Measurements from ENCODE around the gene PLB1. TPM values are rescaled to one million over a fixed set of nuclear protein-coding genes. Genes with fewer than 3 reads are reported as not detected.
A peak's percentile ranks its signal among the peaks of the same experiment; 100 is the strongest.

Gene PLB1
- polyA plus RNA-seq, 4 donors: 0.70 to 3.9 (median 1.5) TPM

DNA sequence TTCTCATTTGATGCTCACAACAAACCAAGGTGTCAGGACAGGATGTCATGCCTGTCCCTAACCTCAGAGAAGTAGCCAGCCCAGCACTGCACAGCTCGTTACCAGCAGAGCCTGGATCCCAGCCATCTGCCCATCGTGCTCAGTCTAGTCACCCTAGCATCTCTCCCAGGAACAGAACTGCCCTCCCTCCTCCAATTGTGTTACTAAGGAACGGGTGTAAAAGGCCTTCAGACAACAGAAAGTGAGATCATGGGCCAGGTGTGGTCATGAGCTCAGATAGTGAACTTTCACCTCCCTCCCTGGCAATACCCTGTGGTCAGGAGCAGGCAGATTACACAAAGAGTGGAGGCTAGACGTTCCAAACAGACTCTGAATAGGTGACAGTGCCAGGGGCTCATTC is 144.0 kb downstream of the PLB1 start:
- no peak for DNase-seq (ENCODE audit: low read depth in 4 of 4, low spot score in 3 of 4)

DNA sequence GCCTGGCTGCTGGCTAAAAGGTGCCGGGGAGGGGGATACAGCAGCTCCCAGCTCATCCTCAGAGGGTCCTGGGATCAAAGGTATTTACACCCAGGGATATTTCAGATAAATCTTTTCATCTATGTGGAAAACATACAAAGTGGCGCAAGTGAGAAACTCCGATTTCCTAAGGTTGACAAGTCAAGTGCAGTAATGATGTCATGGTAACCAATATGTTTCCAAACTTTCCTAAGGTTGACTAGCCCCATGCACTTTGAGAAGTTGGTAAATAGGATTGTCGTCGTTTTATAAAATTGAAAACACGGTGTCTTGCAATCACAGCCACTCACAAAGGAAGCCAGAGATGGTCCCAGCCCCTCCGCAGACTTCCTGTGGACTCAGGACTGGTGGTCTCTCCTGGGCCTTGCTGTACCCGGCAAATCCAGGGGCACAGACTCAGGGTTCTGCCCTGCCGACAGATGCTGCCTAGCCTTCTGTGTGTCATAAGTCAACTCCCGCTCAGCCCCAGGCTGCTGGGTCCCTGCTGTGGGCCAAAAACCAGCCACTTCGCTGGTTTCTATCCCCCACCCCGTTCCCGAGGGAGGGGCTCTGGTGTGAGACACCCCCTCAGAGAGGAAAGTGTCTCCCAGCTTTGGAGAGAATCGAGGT is 144.5 kb downstream of the PLB1 start:
- DNase-seq (ENCODE audit: low read depth in 4 of 4, low spot score in 3 of 4): no peak

DNA sequence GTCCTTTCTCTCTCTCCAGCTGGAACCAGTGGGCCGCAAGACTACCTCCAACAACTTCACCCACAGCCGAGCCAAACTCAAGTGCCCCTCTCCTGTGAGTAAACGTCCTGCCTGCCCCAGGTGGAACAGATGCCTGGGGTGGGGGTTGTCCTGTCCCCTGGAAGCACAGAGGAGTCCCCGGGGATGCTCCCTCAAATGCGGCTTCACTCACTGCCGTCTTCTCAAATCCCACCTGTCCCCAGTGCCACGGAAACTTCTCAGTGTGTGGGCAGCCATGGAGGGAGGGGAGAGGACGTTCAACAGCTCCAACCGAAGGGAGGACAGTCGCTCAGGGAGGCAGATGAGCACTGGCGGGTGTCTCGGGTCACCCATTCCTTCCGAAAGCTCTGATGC is 145.0 kb downstream of the PLB1 start:
- DNase-seq (ENCODE audit: low read depth in 4 of 4, low spot score in 3 of 4): no peak

DNA sequence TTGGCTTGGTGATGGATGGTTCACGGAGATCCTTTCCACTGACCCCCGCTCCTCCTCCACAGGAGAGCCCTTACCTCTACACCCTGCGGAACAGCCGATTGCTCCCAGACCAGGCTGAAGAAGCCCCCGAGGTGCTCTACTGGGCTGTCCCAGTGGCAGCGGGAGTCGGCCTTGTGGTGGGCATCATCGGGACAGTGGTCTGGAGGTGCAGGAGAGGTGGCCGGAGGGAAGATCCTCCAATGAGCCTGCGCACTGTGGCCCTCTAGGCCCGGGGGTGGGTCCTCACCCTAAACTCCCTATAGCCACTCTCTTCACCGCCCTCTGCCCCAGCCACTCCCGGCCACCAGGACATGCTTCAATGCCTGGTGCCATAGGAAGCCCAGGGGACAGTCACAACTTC is 146.9 kb downstream of the PLB1 start:
- no peak for DNase-seq (ENCODE audit: low read depth in 4 of 4, low spot score in 3 of 4)

DNA sequence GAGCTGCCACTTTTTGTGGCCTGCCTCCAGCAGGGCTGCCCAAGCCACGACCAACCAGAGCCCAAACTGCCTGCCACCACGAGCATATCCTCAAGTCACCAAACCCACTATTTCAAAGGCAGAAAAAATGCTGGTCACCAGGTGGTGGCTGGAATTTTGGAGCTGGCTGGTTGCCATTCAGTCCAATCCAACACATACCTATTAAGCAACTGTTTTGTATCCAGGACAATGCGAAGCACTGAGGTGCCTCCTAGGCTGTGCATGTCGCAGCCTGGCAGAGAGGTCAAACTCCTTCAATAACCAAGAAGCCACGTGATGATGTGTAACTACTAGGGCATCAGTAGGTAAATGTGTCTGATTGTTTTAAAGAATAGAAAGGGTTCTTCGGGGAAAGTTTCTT is 147.5 kb downstream of the PLB1 start:
- no peak for DNase-seq (ENCODE audit: low read depth in 4 of 4, low spot score in 3 of 4)

DNA sequence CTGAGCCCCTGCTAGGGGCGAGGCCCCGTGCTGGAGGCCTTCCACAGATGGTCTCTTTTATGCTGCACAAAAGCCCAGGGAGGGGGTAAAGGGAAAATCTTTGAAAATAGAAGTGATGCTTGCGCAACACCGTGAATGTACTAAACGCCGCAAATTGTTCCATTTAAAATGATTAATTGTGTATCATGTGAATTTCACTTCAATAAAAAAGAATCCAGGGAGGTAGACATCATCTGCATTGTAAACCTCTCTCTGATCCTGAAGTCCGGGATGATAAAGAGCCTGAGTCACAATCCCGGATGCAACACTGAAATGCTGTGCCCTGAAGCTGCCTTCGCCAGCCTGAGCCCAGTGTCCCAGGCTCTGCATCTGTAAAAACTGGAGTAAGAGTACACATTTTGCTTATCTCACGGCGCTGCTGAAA is 148.1 kb downstream of the PLB1 start:
- no peak for DNase-seq (ENCODE audit: low read depth in 4 of 4, low spot score in 3 of 4)

DNA sequence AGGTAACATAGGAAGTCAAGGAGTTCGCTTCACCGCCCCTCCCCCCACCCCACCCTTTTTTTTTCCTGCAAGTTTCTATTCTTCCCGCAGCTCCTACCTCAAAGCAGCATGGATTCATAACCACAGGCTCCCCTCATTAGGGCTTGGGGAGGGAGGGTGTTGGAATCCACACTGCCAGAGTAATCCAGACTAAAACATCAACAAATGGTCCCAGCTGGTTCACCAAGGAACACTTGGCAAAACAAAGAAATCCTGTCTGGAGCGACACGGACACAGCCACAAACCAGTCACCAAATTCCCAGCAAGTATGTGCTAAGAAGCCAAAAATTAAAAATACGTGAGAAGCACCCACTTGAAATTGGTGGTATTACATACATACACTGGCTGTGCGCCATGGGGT is 148.9 kb downstream of the PLB1 start:
- DNase-seq (ENCODE audit: low read depth in 4 of 4, low spot score in 3 of 4): no peak

DNA sequence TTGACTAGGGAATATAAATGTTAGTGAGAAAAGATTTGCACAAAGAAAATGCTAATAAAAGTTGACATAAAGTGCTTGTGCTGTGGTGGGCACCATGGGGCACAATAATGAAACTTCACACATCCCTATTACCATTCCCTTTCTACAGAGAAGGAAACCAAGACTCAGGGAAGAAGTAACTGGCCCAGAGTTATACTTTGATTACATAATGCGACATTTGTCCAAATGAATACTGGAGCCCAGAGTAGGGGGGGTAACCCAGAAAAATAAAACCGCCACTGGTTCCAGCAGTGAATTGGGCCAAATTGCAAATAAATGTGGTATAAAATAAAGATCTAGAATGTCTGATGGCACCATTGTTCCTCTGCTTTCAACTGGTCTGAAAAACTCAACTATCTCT is 149.7 kb downstream of the PLB1 start:
- DNase-seq (ENCODE audit: low read depth in 4 of 4, low spot score in 3 of 4): no peak

DNA sequence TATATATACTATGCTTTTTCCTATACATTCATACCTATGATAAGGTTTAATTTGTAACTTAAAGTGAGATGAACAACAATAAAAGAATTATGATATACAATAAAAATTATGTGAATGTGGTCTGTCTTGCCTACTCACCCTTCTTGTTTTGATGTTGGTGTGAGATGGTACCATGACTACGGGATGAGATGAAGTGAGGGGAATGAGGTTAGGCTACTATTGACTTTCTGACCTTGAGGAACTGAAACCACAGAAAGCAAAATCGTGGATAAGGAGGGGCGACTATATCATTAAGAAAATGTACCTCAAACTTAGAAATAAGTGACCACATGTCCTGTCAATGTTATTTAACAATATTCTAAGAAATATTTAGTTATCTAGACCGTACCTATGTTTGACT is 151.8 kb downstream of the PLB1 start:
- no peak for DNase-seq (ENCODE audit: low read depth in 4 of 4, low spot score in 3 of 4)

DNA sequence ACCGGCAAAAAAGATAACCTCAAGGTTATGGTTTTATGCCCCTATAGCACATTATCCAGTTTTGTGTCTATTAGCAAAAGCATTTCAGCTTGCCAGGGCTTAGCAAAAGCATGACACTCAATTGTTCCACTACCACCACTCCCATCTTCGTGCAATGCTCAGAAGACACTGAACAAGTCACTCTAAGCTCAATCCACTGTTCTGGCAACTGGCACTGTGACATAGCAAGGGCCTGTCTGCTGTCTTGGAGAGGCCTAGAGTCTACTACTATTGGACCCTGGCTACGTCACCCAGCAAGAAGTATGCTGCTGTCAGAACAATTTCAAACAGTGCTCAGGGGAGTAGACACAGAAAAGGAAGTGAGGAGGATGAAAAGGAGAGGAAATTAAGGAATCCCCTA is 152.3 kb downstream of the PLB1 start:
- DNase-seq (ENCODE audit: low read depth in 4 of 4, low spot score in 3 of 4): no peak

DNA sequence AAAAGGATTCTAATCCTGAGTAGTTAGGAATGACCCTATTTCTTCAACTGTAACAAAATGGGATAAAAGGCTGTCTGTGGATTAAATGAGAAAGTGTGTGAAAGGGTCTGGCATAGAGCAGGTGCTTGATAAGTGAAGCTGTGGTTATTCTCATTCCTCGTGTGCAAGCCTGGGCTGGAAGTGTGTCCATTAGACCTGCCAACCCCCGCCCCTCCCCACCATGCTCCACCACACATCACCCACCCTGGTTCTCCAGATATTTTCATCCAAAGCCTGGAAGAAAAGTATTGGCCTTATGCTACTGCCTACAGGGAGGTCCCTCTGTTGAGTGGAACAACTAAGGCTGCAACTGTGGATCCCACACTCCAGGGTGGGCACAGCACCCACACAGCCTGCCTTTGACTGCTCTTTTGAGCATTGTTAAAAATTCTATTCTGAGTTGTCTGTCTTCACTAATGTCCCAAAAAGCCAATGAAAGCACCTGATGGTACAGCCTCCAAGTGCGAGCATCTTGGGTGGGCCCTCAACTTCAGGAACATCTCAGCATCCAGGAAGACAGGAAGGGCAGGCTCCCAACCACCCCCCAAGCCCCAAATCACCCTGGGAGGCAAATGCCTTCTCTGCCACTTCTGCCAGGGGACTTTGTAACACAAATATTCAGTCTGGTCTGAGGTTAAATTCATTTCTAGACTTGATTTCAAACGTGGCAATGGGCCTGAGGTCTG is 153.0 kb downstream of the PLB1 start:
- no peak for DNase-seq (ENCODE audit: low read depth in 4 of 4, low spot score in 3 of 4)

DNA sequence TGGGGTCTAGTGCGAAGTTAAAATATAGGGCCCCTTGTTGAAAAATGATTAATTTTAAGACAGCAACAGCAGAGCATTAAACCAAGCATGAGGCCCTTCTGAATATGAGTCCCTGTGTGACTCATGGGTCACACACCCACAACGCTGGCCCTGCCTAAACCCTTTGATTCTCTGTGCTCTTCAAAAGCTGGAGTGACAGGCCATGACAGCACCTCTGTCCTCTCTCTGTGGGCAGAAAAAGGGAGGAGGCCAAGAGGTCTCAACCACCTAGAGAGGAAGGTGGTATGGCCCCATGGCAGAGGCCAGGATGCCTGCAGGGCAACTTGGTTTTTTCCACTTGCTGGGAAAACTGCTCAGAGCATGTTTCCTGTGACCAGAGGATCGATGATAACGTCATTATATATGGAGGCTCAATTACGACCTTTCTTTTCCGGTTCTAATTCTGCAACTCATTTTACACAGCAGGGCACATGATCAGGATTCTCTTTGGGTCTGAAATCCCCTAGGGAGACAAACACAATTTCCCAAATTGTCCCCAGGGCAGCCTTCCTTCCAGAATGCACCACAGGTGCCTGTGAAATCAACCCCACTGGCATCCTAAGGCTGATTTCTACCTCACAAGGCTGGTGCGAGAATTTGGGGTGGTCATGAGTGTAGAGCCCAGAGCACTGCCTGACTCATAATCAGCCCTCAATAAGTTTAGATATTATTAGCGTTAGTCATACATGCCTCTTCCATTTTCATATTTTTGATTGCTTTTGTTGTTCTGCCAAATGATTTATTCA is 153.8 kb downstream of the PLB1 start:
- no peak for DNase-seq (ENCODE audit: low read depth in 4 of 4, low spot score in 3 of 4)

DNA sequence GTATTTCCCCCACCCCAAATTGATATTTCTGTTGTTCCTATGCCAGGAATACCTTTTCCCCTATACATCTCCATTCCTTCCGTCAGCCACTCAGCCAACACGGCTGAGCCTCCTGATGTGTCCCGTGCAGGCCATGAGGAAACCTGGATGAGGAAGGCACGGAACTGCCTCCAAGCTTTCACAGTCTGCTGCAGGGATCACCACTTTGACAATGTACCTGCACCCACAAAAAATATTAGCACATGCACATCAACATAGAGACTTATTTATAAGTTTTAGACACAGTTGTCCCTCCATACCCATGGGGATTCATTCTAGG is 154.4 kb downstream of the PLB1 start:
- no peak for DNase-seq (ENCODE audit: low read depth in 4 of 4, low spot score in 3 of 4)

DNA sequence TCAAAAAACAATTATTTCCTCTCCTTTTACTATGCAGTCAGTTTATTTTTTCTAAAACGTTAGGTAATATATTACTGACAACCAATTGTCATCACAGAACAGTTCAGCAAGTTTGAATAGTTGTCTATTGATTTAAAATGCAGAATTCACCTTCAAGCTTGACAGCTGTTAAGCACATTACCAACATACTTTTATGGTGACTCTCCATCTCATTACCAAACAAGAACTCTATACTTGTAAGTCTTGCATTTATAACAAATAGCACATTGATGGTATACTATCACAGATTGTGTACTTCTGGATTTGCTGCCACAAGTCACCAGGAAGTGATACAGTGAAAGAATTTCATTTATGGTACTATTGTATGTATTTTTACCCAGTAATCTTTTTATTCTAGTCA is 156.4 kb downstream of the PLB1 start:
- DNase-seq (ENCODE audit: low read depth in 4 of 4, low spot score in 3 of 4): no peak

DNA sequence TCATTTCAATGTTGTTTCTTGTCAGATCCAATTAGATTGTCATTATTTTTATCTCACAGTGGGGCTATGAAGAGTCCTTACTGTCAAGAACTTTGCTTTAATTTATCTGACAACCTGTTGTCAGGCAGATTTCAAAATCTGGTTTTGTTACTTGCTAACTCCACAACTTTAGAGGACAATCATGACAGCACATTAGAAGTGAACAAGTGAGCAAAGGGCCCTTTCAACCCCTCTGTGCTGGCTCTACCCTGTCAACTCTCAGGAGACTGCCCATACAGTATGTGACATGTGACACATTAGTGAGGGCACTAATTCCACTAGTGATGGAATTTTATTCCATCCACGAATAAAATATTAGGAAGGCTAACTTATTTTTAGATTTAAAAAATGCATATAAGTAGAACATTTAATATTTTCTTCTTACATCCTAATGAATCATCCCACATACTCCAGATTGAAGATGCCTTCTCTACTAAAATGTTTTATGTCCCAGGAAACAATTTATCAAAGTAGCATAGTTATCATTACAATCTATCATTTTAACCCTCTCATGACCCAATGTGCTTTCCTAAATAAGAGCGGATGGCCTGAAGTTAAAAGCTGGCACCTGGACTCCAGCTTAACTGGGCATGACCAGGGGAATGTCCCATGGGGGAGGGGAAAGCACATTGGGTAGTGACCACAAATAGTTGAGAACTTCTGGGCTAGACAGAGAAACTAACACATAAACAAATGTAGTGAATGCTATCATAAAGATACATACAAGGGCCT is 158.2 kb downstream of the PLB1 start:
- DNase-seq (ENCODE audit: low read depth in 4 of 4, low spot score in 3 of 4): no peak

DNA sequence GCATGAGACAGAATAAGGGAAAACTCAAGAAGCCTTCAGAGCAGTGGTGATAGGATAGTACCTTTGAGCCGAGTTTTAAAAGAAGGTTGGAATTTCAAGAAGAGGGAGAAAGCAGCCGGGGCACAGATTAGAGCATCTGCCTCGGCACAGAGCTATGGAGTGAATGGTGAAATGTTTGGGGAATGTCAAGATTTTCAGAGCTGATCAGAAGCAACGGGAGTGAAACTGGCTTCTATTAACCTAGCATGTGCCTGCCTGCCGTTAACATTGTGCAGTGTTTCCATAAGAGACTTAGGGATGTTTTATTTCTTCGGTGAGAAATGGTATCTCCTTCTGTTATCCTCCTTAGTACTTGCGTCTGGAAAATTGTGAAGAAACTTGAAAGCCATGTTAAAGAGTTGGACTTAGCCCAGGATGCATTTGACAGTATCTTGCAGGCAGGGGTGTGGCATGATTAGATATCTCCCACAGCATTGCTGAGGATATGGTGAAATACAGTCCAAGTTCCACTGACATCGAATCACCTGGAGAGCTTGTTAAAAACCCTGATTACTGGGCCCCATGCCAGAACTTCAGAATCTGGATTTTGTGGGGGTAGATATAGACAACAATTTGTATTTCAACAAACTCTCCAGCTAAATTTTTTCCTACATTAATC is 158.9 kb downstream of the PLB1 start:
- no peak for DNase-seq (ENCODE audit: low read depth in 4 of 4, low spot score in 3 of 4)

DNA sequence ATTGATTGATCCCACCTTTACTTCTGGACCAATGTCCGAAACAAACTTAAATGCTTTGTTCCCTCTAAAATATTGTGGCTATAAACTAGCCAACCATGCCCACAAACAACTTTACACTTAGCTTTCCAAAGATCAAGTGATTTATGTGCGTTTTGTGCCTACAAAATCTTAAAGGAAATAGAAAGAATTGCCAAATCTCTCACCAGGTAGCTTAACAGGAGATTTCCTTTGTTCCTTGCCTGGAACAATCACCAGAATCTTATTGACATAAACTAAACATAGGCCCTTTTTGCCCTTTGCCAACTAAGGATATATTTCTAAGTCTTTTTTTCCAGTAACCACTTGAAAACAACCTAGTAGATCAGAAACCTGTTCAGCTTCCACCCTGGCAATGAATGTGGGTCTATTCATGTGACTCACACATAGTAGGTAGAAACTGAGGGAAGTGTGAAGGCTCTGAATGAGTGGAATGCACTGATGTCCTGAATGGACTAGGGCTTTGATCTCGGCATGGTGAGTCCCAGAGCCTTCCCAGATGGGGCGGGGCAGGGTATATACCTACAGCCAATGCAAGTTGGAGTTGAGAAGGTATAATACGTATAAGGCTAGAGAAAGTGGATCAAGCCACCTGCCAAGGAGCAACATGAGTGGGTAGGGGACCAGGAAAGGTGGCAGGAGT is 161.2 kb downstream of the PLB1 start:
- DNase-seq (ENCODE audit: low read depth in 4 of 4, low spot score in 3 of 4): no peak

DNA sequence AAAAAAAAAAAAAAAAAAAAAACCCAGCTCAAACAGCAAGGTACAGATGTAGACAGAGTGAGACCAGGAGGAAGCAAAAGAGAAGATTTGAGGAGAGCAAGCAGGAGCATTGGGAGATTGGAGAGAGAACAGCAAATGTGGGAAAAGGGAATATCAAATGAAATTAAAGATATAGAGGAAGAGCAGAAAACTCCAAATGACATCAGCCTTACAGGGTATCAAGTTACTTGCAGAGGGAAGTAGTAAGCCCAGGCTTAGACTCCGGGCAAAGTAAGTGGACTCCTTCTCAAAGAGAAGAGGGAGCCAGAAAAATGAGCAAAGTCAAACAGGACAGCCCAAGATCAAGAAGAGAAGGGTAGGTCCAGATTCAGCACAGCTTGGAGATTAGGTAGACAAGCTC is 162.5 kb downstream of the PLB1 start:
- DNase-seq (ENCODE audit: low read depth in 4 of 4, low spot score in 3 of 4): no peak

DNA sequence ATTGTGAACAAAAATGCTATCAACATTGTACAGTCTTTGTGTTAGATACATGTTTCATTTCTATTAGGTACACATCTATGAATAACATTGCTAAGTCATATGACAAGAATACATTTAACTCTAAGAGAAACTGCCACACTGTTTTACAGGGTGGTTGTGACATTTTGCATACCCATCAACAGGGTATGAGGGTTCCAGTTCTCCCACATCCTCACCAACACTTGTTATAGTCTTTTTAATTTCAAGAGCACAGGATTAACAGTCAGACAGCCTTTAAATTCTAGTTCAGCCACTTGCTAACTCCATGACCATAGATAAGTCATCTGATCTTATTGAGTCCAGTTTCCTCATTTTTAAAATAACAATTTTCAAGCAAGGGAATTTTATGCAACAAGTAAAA is 163.3 kb downstream of the PLB1 start:
- no peak for DNase-seq (ENCODE audit: low read depth in 4 of 4, low spot score in 3 of 4)

DNA sequence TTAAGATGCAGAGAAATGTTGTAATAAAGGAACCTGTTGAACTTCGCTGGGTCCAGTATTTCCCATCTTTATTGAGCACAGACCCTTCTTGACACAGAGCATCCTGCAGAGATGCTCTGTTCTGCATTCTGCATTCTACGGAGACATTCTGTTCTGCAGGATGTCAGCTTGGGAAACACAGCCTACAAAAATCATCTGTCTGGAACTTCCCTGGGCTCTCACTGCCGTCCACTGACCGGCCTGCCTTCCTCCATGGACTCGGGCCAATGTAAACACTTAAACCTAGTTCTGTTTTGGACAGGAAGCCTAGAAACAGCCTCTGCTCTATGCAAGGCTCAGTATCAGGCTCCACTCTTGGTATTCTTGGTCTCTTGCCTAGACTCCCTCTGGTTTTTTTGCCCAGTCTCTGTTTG is 165.7 kb downstream of the PLB1 start:
- DNase-seq (ENCODE audit: low read depth in 4 of 4, low spot score in 3 of 4): peak in 2 of 4 donors; percentile 62 to 63

All from left renal pelvis (tissue), 4 donors.